K562 (cell line): Measurements from ENCODE around the gene HMGCL. TPM values are rescaled to one million over a fixed set of nuclear protein-coding genes. Genes with fewer than 3 reads are reported as not detected.

Source experiments
- CBX2 ChIP-seq: fragments of 200-600 bp; sonication (generic); IDR thresholded peaks from one replicate; pipeline ENCODE4 v1.6.1; 2012; ENCODE audit warnings: mild to moderate bottlenecking, low read length, inconsistent platforms; ENCODE audit not compliant: insufficient read depth, poor library complexity, severe bottlenecking
- NCOA1 ChIP-seq: fragments of 450-650 bp; IDR thresholded peaks from 2 replicates; pipeline ENCODE4 v1.6.1; 2016; ENCODE audit warnings: low read depth
- POLR2G ChIP-seq: fragments of 200-400 bp; formaldehyde crosslinking; IDR thresholded peaks from 2 replicates; pipeline ENCODE4 v1.6.1; 2017; ENCODE audit warnings: low read depth, mild to moderate bottlenecking, antibody characterized with exemption, low read length, moderate library complexity
- SAFB2 ChIP-seq: fragments of 200-400 bp; formaldehyde crosslinking; IDR thresholded peaks from 2 replicates; pipeline ENCODE4 v1.6.1; 2018; ENCODE audit warnings: borderline replicate concordance, low read length, low read depth, moderate library complexity; ENCODE audit not compliant: severe bottlenecking
- ZKSCAN3 ChIP-seq: fragments of 250-450 bp; sonication (Bioruptor Pico); IDR thresholded peaks from 2 replicates; pipeline ENCODE4 v1.4.0; 2020
- ZNF224 ChIP-seq: sonication (generic); formaldehyde crosslinking; IDR thresholded peaks from 2 replicates; pipeline ENCODE4 v1.8.0; 2022; ENCODE audit warnings: mild to moderate bottlenecking, missing genetic modification reagents
- ZNF780A ChIP-seq: fragments of 250-450 bp; sonication (Bioruptor Pico); IDR thresholded peaks from 2 replicates; pipeline ENCODE4 v1.5.0; 2021; ENCODE audit warnings: mild to moderate bottlenecking
- polyA plus RNA-seq, 8 experiments: library from polyadenylated mRNA; depleted of rRNA in 4 of 8; stranded (reverse) in 5 of 8; unstranded in 3 of 8; fragments of >200 nt; fragmentation: Nextera tagmentation in 2 of 8; fragmentation: Illumina TruSeq in 1 of 8; extraction: Ambion mirVana in 2 of 8; extraction: Trizol in 1 of 8; gene quantifications; 2 replicates each; pipeline versions ENCODE4 v1.2.1 to v1.2.3, GENCODE V29; 2011 to 2014; ENCODE audit warnings: inconsistent platforms in 1 of 8, missing spikeins in 1 of 8
- total RNA-seq, 7 experiments: library from RNA; depleted of rRNA in 6 of 7; stranded (reverse); fragments of >200 nt in 6 of 7; fragmentation: Illumina TruSeq in 2 of 7; extraction: Trizol in 2 of 7; gene quantifications; 2 replicates each; pipeline versions ENCODE4 v1.2.1 to v1.2.3, GENCODE V29; 2011 to 2021; ENCODE audit warnings: low replicate concordance in 1 of 7
- TF ChIP-seq, protein P1 (sequence below): fragments of 450-650 bp; IDR thresholded peaks from 2 replicates; pipeline ENCODE4 v1.6.1; 2016; ENCODE audit warnings: antibody characterized with exemption
- TF ChIP-seq, protein P2 (sequence below): IDR thresholded peaks from 2 replicates; pipeline ENCODE4 v1.6.1; 2014; ENCODE audit warnings: antibody characterized with exemption
- TF ChIP-seq, protein P3 (sequence below): sonication (generic); formaldehyde crosslinking; IDR thresholded peaks from 2 replicates; pipeline ENCODE4 v1.8.1; 2023; ENCODE audit warnings: mild to moderate bottlenecking, missing genetic modification reagents
- TF ChIP-seq, protein P4 (sequence below): fragments of 250-450 bp; sonication (Bioruptor Pico); IDR thresholded peaks from 2 replicates; pipeline ENCODE4 v1.5.0; 2022; ENCODE audit warnings: mild to moderate bottlenecking
- TF ChIP-seq, protein P5 (sequence below), 2 experiments: fragments of 450-650 bp; IDR thresholded peaks; 2 replicates each; pipeline ENCODE4 v1.6.1; 2018; ENCODE audit warnings: mild to moderate bottlenecking in 2 of 2, low read depth in 1 of 2; ENCODE audit not compliant: partially characterized antibody in 2 of 2
- TF ChIP-seq, protein P6 (sequence below): fragments of 250-450 bp; sonication (Bioruptor Pico); IDR thresholded peaks from 2 replicates; pipeline ENCODE4 v1.4.0; 2020; ENCODE audit warnings: mild to moderate bottlenecking, moderate library complexity

The HMGCL gene
- total and polyA plus RNA-seq, 9 of the 15 experiments (the other 6 are each of a cell fraction or from before 2014, with no cell fraction given), result 18.0 to 82.2 (median 24.2) TPM

DNA sequence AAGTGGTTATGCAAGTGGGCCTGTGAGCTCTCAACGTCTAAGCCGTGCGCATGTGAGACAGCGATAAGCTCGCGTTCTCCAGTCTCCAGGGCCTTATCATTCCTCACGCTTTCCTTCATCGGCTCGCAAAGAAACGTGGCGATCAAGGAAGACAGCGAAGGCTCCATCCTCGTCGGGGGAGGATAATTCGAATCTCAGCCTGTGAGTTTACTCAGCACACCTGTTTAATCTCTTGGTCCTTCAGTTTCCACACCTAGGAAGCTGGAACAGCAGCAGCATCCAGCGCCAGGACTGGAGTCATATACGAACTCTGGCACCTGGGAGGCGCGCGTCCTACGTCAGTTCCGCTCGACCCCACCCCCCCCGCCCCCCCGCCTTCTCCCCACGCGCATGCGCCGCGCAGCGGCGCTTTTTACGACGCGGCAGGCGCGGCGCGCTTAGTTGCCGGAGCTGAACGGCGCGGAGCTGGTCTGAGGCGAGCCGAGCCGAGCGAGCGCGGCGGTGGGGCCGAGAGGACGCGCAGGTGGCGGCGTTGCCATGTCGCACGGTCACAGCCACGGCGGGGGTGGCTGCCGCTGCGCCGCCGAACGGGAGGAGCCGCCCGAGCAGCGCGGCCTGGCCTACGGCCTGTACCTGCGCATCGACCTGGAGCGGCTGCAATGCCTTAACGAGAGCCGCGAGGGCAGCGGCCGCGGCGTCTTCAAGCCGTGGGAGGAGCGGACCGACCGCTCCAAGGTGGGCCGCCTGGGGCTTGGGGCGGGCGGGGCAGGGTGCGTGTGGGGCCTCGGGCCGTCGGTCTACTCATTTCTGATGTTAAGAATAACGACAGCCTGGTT is 47.0 kb downstream of the HMGCL start, which contains the start of gene PITHD1 (continued):
- TF ChIP-seq, protein P1, sequence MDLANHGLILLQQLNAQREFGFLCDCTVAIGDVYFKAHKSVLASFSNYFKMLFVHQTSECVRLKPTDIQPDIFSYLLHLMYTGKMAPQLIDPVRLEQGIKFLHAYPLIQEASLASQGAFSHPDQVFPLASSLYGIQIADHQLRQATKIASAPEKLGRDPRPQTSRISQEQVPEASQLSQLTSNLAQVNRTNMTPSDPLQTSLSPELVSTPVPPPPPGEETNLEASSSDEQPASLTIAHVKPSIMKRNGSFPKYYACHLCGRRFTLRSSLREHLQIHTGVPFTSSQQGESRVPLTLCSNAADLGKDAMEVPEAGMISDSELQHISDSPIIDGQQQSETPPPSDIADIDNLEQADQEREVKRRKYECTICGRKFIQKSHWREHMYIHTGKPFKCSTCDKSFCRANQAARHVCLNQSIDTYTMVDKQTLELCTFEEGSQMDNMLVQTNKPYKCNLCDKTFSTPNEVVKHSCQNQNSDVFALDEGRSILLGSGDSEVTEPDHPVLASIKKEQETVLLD, result no peak; the same call in 1 of the 2 replicates
- TF ChIP-seq SAFB2 (no peak), ZKSCAN3 (CRISPR knock-in tag) (no peak), NCOA1 (peak; percentile 82; the same call in 1 of the 2 replicates), POLR2G (peak; percentile 96), ZNF224 (CRISPR knock-in tag) (no peak), CBX2 (no peak), ZNF780A (CRISPR knock-in tag) (no peak)
- TF ChIP-seq, protein P2, sequence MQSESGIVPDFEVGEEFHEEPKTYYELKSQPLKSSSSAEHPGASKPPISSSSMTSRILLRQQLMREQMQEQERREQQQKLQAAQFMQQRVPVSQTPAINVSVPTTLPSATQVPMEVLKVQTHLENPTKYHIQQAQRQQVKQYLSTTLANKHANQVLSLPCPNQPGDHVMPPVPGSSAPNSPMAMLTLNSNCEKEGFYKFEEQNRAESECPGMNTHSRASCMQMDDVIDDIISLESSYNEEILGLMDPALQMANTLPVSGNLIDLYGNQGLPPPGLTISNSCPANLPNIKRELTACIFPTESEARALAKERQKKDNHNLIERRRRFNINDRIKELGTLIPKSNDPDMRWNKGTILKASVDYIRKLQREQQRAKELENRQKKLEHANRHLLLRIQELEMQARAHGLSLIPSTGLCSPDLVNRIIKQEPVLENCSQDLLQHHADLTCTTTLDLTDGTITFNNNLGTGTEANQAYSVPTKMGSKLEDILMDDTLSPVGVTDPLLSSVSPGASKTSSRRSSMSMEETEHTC, result 0 out of 2 replicates have a peak, but pooled peaks have one; percentile 21
- TF ChIP-seq, protein P3, sequence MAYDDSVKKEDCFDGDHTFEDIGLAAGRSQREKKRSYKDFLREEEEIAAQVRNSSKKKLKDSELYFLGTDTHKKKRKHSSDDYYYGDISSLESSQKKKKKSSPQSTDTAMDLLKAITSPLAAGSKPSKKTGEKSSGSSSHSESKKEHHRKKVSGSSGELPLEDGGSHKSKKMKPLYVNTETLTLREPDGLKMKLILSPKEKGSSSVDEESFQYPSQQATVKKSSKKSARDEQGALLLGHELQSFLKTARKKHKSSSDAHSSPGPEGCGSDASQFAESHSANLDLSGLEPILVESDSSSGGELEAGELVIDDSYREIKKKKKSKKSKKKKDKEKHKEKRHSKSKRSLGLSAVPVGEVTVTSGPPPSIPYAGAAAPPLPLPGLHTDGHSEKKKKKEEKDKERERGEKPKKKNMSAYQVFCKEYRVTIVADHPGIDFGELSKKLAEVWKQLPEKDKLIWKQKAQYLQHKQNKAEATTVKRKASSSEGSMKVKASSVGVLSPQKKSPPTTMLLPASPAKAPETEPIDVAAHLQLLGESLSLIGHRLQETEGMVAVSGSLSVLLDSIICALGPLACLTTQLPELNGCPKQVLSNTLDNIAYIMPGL (CRISPR knock-in tag), result peak; percentile 55
- TF ChIP-seq, protein P4, sequence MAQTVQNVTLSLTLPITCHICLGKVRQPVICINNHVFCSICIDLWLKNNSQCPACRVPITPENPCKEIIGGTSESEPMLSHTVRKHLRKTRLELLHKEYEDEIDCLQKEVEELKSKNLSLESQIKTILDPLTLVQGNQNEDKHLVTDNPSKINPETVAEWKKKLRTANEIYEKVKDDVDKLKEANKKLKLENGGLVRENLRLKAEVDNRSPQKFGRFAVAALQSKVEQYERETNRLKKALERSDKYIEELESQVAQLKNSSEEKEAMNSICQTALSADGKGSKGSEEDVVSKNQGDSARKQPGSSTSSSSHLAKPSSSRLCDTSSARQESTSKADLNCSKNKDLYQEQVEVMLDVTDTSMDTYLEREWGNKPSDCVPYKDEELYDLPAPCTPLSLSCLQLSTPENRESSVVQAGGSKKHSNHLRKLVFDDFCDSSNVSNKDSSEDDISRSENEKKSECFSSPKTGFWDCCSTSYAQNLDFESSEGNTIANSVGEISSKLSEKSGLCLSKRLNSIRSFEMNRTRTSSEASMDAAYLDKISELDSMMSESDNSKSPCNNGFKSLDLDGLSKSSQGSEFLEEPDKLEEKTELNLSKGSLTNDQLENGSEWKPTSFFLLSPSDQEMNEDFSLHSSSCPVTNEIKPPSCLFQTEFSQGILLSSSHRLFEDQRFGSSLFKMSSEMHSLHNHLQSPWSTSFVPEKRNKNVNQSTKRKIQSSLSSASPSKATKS (CRISPR knock-in tag), result no peak
- TF ChIP-seq, protein P5, sequence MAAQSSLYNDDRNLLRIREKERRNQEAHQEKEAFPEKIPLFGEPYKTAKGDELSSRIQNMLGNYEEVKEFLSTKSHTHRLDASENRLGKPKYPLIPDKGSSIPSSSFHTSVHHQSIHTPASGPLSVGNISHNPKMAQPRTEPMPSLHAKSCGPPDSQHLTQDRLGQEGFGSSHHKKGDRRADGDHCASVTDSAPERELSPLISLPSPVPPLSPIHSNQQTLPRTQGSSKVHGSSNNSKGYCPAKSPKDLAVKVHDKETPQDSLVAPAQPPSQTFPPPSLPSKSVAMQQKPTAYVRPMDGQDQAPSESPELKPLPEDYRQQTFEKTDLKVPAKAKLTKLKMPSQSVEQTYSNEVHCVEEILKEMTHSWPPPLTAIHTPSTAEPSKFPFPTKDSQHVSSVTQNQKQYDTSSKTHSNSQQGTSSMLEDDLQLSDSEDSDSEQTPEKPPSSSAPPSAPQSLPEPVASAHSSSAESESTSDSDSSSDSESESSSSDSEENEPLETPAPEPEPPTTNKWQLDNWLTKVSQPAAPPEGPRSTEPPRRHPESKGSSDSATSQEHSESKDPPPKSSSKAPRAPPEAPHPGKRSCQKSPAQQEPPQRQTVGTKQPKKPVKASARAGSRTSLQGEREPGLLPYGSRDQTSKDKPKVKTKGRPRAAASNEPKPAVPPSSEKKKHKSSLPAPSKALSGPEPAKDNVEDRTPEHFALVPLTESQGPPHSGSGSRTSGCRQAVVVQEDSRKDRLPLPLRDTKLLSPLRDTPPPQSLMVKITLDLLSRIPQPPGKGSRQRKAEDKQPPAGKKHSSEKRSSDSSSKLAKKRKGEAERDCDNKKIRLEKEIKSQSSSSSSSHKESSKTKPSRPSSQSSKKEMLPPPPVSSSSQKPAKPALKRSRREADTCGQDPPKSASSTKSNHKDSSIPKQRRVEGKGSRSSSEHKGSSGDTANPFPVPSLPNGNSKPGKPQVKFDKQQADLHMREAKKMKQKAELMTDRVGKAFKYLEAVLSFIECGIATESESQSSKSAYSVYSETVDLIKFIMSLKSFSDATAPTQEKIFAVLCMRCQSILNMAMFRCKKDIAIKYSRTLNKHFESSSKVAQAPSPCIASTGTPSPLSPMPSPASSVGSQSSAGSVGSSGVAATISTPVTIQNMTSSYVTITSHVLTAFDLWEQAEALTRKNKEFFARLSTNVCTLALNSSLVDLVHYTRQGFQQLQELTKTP (IDR thresholded peaks at IDR 0.05; ENCODE audit: low read depth in 1 of 2, partially characterized antibody in 2 of 2), result peak in 1 of 2 experiments; percentile 88
- TF ChIP-seq, protein P6, sequence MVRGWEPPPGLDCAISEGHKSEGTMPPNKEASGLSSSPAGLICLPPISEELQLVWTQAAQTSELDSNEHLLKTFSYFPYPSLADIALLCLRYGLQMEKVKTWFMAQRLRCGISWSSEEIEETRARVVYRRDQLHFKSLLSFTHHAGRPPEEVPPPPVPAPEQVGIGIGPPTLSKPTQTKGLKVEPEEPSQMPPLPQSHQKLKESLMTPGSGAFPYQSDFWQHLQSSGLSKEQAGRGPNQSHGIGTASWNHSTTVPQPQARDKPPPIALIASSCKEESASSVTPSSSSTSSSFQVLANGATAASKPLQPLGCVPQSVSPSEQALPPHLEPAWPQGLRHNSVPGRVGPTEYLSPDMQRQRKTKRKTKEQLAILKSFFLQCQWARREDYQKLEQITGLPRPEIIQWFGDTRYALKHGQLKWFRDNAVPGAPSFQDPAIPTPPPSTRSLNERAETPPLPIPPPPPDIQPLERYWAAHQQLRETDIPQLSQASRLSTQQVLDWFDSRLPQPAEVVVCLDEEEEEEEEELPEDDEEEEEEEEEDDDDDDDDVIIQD (CRISPR knock-in tag), result no peak
